NCI-H2196 (cell line): ENCODE measurements around the gene THADA.
A peak's percentile ranks its signal among the peaks of the same experiment; 100 is the strongest.

ENCODE experiments used
- DNase-seq: peaks from one replicate; lab custom pipeline; 2025; ENCODE audit not compliant: unreplicated experiment; lab: John Stamatoyannopoulos, UW

Gene THADA

DNA sequence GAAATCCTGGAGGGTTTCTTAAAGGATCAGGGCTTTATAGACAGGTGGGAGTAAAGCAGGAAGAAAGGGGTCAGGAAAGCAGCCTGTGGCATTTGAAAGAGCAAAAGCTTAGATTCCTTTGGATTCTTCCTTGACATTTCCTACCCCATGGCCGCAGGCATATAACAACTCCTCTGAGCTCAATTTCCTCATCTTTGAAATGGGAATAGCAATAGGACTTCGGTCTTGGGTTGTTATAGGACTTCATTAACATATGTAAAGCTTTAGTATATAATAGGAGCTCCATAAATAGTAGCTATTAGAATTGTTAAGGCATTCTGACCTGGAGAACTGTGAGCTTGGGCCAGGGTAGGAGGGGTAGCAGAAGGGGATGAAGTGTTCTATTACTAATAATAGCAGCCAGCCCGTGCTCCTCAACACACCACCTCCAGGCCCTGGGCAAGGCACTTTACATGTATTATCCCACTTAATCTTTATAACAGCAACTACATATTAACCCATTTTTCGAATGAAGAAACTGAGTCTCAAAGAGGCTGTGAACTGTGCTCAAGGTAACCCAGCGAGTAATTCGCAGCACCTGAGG, 380.1 kb downstream of the THADA start:
- DNase-seq: no peak

DNA sequence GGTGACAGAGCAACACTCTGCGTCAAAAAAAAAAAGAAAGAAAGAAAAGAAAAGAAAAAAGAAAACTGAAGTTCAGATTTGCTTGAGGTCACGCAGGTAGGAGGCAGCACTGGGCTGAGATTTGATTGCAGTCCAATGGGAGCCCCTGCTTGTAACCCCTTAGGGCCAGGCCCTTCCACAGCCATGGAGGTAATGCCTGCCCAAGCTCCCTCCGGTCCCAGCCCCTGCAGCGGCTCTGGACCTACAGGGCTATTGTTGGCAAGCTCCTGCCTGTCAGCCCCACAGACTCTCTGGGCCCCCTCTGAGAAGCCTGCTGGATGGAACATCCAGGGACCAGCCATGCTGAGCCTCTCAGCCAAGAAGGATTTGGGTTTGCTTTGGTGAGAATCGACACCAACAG, 381.6 kb downstream of the THADA start:
- DNase-seq: no peak

DNA sequence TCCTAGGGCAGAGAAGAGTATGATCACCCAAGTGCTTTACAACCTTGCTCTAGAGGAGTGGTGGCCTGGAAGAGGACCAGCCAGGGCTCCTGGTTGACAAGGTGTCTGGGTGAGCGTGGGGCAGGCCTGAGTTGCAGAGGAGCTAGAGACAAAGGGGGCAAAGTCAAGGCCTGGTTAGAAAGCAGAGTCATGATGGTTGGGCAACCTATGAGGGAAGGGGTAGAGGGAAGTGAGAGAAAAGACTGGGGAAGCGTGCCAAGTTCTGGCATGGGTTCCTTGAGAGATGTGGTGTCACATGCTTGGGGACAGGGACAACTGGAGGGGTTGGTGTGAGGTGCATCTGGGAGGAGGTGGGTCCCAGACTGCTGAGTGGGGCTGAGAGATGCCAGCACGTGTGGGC, 382.9 kb downstream of the THADA start:
- no peak for DNase-seq

DNA sequence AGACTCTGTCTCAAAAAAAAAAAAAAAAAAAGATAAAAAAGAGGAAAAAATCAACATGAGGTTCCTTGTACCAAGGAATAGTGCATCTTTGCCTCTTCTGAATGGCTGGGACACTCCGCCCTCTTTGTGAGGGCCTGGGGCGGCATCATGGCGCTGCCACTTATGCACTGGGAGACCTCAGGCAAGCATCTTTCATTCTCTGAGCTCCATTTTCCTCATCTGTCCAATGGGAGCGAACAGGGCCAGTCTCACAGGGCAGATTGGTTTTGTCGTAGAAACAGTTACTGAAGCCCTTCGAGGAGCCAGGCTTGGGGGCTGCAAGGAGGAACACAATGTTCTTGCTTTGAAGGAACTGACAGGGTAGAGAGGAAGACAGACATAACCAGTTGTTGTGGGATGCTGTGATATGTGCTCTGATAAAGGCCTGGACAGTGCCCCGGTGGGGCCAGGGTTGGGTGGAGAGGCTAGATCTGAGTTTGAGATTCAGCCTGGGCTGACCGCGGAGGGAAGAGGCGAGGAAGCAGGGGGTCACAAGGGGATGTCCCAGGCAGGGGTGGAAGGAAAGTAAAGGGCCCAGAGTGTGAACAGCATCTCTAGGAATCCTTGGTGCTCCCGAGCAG, 383.5 kb downstream of the THADA start:
- no peak for DNase-seq

GRCh38 chr2:43210467-43211303, 385.2 kb downstream of the THADA start:
- DNase-seq: no peak

DNA sequence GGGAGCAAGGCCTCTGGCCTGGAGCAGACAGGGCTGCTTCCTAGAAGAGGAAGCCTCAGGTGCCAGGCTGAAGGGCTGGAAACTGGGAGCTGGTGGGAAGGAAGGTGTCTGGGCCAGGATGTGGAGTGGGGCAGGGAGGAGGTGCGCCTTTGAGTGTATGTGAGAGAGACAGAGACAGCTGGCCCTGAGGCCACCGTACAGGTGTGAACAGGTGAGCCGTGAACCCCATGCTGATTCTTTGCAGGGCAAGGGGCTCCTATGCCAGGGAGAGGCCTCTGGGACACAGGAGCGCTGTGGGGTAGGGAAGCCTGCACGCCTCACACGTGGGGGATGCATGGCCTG, 385.7 kb downstream of the THADA start:
- DNase-seq: no peak

- DNase-seq: no peak
These were observed 386.6 kb downstream of the THADA start for GRCh38 chr2:43209204-43209717.

DNA sequence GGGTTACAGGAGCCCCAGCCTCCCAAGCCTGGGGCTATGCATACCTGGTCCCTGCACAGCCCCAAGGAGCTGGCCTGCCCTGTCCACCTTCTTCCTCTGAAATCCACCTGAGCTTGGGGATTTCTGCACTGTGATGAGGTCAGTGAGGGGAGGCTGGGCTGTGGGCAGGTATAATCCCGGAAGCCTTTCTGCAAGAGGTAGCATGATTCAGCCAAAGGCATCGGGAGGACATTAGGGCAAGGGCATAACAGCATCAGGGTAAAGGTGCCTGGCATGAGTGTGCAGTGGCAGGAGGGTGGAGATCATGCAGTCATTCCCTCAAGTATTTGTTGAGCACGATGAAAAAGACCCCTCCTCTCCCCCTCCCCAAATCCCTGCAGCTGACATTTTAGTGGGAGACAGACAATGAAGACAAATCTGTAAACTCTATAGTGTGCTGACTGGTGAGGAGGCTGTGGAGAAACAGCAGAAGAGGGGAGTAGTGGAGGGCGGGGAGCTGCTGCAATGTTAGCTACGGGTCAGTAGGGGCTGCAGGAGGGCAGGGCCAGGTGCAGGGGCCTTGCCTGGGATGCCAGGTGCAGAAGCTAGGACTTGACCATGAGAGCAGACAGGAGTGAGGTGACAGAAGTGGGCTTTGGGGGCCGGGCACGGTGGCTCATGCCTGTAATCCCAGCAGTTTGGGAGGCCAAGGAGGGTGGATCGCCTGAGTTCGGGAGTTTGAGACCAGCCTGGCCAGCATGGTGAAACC, 388.1 kb downstream of the THADA start:
- no peak for DNase-seq

DNA sequence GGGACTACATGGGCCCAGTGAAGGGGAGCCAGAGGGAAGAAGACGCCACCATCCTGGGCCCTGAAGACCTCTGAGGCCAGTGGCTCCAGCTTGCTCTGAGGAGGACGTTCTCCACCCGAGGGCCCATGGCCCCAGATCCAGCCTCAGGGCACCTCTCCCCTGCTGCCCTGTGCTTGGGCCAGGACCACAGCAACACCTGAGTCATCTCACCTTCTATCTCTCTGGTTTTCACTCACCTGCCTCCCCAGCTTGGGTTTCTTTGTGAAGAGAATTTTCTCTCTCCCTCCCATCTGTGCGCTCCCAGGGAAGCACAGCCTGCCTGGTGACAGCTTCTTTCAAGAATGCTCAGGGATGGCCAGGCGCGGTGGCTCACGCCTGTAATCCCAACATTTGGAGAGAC, 389.2 kb downstream of the THADA start:
- no peak for DNase-seq

DNA sequence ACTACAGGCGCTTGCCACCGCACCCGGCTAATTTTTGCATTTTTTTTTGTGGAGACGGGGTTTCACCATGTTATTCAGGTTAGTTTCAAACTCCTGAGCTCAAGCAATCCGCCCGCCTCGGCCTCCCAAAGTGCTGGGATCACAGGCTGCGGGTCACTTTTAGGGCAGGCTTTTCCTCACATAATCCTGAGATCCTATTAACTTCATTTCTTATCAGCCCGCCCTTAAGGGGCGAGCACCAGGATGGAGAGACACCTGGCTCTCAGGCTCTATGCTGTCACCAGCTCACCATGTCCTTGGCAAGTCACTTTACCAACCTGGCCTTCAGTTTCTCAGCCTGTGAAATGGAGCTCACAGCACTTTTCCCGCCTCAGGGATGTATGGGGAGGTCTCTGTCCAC, 392.5 kb downstream of the THADA start:
- DNase-seq: no peak

GRCh38 chr2:43202289-43202688, 393.5 kb downstream of the THADA start:
- no peak for DNase-seq

DNA sequence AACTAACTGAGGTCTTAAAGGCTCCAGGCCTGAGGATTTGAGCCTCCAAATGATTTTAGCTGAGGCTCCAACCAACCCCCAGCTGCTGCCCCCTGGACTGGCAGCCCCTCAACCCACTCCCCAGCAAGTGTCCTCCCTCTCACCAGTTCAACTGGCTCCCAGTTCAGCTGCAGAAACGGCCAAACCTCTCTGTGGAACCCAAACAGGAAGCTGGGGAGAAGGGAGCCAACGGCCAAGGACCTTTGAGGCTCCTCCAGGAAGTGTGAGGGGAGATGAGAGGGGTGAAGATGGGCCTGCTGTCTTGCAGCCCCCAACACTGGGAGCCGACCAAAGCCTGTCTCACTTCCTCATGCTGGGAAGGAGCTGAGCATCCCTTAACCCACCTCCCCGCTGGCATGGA, 394.3 kb downstream of the THADA start:
- no peak for DNase-seq

- DNase-seq: no peak
These were observed 394.8 kb downstream of the THADA start for GRCh38 chr2:43201016-43201415.

- DNase-seq: peak; percentile 38
These were observed 396.0 kb downstream of the THADA start for GRCh38 chr2:43199492-43200488.

DNA sequence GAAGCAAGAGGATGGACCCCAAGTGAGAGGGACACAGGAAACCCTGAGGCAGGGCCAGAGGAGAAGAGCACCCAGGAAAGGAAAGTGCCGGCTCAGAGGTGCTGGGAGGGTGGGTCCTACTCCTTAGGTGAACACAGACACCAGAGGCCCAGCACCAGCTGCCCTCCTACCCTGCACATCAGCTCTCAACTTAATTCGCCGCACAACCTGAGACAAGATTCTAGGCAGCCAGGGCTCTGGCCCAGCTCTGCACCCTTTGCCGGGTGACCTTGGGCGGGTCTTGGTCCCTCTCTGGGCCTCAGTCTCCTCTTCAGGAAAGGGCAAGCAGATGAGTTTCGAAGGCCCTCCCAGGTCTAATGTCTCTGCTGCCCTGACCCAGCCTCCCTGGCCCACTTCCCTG, 397.6 kb downstream of the THADA start:
- no peak for DNase-seq

- no peak for DNase-seq
These were observed 398.3 kb downstream of the THADA start for GRCh38 chr2:43197588-43197896.

- DNase-seq: no peak
These were observed 398.9 kb downstream of the THADA start for GRCh38 chr2:43196768-43197587.

GRCh38 chr2:43194121-43194869, 401.5 kb downstream of the THADA start:
- no peak for DNase-seq

DNA sequence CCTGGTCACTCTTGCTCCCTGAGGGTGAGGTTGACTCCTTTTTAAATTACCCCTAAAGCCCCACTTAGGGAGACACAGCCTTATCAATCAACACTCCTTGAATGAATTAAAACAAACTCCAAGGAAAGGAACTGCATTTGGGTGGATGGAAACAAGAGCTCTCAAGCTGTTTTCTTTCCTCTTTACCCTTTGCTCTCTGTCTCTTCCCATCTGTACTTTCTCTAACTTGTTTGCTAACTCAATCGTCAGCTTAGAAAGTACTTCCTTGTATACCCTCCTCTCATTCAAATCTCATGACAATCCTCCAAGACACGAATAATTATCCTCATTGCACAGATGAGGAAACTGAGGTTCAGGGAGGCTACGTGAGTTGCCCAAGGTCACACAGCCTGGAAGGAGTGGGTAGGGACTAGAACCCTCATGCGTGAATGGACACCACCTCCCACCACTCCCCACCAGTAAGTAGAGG, 402.2 kb downstream of the THADA start:
- no peak for DNase-seq
